HG02970 (cell line): ENCODE data around the gene XPC.

Experiments used
- ATAC-seq: cut with Tn5 transposase; IDR thresholded peaks from one replicate; pipeline ENCODE4 v1.9.1; 2021; ENCODE audit warnings: mild to moderate bottlenecking, moderate library complexity, moderate number of reproducible peaks; ENCODE audit not compliant: unreplicated experiment, low FRiP score

XPC gene

DNA sequence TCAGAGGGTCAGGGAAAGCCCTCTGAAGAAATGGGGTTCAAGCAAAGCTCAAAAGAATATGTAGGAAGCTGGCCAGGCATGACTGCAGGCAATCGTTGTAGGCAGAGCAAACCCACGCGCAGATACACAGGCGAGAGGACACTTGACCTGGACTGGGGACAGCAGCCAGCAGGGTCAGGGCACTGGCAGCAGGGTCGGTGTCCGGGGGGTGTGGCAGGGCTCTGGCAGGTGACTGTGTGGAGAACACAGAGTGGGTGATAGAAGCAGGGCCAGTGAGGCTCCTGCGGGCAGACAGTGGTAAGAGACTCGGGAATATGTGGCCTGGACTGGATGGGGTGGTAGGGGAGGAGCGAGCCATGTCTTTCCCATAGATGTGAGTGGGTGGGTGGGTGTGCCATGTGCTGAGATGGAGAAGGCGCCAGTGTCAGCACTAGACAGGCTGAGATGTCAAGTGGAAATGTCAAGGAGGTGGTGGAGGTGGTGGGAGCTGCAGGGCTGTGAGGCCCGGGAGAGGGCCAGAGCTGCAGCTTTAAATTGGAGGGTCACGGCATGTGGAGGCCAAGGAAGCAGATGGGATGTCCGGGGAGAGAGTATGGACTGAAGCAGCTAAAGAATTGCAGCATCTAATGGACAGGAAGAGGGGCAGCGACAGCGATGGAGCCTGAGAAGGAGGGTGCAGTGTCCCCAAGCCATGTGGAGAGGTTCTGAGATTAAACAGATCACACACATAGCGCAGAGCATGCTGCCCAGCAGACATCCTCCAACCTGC lies 40.1 kb downstream of the XPC start:
- no peak for ATAC-seq

DNA sequence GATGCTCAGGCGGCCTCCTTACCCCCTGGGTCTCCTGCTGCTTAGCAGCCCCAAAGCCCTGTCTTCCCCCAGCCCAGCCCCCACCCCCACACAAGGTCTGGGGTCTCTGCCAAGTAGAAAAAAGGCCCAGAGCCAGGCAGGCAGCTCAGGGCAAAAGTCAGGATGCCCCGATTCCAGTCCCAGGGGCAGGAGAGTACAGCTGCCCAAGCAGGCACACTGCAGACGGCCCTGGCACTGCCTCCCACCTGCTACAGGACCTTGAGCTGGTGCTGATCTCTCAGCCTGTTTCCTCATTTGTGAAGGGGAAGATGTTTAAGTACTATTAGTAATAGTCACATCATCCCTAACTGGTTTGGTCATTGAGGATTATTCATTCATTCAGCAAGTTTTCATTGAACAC lies 41.0 kb downstream of the XPC start:
- ATAC-seq = no peak

DNA sequence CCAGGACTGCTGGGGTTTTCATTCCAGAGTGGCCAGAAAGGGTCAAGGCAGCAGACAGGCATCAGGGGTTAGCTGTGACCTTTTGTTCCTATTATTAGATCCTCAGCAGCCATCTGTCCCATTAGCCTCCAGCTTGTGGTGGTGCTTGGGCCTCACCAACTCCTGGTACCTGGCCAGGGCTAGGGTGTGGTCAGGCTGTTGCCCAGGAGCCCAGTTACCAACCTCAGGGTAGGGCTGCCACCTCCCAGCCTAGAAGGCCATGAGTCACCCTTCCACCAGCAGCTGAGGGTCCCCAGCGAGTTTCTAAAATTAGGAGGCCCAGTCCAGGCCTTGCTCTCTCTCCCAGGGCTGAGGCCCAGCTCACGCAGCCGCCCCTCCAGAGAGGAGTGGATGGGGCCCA lies 41.4 kb downstream of the XPC start:
- ATAC-seq = no peak

DNA sequence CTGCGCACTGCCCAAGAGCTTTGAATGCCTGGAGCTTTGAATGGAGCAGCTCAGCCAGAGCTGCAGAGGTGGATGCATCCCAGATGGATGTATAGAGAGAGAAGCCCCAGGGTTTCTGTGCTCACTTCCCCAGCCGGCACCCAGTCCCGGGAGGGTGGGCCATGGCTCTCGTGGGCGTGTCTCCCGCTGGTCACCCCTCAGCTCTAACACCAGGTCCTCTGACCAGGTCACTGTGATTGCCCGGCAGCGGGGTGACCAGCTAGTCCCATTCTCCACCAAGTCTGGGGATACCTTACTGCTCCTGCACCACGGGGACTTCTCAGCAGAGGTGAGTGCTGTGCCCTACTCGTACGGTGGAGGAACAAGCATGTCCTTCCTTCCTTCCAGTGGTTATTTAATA lies 42.8 kb downstream of the XPC start:
- ATAC-seq = no peak

DNA sequence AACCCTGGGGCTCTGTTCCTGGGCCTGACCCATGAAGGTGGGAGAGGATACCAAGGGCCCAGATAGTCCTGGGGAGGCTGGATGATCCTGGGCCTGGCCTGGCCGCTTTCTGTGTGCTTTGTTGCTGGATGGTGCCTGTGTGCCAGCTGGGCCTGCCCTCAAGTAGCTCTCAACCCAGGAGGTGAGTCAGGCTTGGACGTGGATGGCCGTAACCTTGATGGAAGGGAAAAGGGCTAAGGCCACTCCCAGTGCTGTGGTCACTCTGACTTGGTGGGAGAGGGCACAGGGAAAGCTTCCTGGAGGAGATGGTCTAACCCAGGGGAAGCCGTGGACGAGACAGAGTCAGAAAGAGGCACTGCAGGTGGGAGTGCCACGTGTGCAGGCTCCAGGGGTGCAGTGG lies 44.1 kb downstream of the XPC start:
- no peak for ATAC-seq

DNA sequence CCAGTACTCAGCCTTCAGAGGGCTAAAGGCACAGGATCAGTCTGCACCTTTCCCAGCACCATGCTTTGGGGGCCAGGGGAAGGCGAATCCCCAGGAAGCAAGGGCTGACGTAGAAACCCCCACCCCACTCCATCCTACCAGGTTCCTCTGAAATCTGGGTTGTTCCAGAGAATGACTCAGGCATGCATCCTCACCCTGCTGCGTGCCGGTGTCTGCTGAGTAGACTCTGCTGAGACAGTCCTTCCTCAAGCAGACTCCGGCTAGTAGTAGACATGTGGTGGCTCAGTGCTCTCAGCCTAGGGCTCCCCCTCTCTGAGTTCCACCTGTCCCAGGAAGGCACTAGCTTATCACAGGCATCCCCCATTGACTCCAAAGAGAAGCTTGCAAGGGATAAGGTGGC lies 44.5 kb downstream of the XPC start:
- no peak for ATAC-seq

DNA sequence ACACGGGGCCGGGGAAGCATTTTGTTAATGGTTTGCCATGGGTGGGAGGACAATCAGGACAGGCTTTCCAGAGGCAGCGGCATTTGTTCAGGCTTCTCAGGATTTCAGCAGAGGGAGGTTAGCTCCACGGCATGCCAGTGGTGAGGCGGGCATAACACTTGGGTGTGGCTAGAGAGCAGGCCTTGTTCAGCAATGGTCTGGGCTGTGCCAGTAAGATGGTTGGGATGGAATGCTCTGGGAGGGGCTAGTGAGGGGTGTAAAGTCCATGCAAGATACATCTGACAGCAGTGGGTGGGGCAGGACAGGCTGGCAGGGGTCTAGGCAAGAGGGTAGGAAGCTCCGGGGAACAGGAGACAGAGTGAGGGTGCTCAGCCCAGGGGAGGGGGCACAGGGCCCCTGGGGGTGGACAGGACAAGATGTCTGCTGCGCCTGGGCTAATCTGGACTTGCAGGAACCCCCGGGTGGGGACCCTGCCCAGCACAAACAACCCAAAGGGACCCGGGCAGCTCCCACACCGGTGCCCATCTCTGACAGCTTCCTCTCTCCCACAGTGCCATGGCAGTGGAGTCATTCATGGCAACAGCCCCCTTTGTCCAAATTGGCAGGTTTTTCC lies 45.1 kb downstream of the XPC start:
- no peak for ATAC-seq

DNA sequence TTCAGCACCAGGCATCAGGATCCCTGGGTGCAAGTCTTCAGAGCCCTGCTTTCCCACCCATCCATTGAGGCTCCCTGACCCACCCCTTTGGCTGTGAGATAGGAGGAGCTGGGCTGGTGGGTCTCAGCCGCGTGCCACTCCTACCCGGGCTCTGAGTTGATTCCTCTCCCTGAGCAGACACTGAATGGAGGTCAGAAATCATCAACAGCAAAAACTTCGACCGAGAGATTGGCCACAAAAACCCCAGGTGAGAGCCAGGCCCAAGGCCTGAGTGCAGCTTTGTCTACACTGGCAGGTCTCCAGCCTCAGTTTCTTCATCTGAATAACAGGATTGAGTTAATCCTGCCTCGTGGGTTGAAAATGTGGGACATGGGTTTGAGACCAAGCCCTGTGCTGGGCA lies 45.7 kb downstream of the XPC start:
- no peak for ATAC-seq

DNA sequence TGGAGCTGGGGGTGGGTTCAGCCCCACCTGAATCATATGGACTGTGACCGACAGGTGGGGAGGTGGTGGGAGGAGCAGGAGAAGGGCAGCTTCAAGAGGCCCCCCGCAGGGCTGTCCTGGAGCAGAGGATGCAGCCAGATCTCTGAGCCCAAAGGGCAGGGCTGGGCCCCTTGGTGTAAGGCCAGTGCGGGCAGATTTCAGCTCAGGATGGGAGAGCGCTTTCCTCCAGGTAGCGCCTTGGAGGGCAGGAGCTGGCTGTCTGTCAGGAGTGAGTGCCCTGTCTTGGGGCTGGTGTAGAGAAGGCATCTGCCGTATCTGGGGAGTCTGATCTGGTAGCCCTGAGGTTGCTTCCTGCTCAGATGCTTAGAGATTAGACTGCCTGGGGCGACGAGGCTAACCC lies 46.3 kb downstream of the XPC start:
- ATAC-seq = no peak

DNA sequence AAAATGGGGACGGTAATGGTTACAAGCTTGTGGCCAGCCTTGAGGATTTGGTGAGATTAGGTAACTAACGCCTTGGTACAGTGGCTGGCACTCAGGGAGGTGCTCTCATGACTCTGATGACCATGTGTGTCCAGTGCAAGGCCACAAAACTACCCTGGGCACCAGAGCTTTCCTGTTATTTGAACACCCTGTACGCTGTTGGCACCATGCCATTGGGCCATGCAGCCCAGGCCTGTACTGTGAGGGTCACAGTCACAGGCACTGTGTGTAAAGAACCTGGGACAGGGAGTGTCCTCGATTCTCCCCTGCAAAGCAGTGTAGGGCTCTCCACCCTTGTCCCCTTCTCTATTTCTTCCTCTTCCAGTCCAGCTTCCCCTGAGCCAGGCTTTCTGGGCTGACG lies 47.3 kb downstream of the XPC start:
- ATAC-seq = no peak

DNA sequence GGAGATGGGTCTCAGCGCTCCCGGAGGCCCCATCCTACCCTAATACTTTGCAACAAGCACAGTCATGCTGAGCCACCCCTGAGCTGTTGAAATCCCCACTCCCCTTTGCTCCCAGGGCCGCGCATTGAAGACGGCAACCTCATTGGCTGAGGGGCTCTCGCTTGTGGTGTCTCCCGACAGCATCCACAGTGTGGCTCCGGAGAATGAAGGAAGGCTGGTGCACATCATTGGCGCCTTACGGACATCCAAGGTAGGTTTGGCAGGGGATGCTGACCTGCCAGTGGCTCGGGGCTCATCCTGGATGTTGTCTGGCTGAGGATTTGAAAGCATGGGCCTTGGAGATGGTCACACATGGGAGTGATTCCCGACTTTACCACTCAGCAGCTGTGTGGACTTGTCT lies 47.7 kb downstream of the XPC start:
- no peak for ATAC-seq

DNA sequence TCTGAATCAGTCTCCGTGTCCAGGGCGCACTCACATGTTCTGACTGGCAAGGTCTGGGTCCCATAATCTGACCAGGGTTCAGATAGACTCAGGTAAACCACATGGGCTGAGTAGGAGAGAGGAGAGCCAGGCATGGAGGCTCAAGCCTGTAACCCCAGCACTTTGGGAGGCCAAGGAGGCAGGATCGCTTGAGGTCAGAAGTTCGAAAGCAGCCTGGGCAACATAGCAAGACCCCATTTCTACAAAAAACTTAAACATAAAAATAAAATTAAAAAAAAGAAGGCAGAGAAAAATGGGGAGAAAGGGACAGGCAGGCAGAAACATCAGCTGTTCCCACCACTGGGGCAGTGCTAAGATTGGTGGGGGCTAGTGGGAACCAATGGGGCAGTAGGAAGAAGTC lies 48.2 kb downstream of the XPC start:
- no peak for ATAC-seq

DNA sequence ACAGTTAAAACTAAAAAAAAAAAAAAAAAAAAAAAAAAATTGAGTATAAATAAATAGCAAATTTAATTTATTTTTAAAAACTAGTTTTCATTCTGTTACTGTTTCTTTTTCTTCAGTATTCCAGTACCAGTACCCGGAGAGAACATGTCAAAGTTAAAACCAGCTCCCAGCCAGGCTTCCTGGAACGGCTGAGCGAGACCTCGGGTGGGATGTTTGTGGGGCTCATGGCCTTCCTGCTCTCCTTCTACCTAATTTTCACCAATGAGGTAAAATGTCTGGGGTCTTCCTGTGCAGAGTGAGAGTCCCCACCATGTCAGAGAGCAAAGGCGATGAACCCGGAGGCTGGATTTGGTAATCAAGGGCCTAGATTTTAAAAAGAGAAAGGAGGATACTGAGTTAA lies 49.1 kb downstream of the XPC start:
- ATAC-seq = no peak

DNA sequence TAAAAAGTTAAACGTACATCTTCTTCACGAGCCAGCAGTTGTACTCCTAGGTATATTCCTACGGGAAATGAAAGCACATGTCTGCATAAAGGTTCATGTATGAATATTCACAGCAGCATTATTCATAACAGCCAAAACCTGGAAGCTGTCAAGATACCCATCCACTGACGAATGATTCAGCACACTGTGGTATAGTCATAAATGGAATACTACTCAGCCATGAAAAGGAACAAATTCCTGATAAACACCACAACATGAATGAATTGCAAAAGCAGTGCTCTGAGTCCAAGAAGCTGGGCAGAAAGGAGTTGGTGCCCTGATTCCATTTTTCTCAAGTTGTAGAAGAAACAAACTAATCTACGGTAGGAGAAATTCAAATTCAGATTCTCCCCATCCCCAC lies 49.7 kb downstream of the XPC start:
- ATAC-seq = no peak

DNA sequence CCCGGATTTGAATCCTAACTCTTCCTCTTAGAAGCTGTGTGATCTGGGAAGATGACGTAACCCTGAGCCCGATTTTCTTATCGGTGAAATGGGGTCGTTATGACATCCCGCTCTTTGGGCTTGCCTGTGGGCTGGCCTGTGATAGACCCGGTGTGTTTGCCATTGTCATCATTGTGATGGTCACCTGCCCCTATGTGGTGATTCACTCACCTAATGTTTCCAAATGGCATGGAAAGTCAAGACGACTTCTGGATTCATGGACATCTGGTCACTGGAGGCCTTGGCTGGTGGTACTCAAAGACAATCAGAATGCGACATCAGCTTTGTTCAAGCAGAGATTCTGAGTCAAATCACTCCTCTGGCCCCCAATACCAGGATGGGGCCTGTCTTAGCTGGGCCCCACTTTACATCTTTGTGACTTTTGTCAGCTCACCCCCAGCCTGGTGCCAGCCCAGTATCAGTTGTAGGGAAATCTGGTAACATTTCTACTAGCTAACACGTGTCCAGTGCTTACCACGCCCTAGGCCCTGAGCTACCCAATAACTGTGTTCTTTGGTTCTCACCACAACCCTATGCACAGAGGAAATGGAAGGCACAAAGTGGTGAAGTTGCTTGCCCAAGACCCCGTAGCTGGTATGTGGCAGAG lies 50.8 kb downstream of the XPC start:
- ATAC-seq = no peak

DNA sequence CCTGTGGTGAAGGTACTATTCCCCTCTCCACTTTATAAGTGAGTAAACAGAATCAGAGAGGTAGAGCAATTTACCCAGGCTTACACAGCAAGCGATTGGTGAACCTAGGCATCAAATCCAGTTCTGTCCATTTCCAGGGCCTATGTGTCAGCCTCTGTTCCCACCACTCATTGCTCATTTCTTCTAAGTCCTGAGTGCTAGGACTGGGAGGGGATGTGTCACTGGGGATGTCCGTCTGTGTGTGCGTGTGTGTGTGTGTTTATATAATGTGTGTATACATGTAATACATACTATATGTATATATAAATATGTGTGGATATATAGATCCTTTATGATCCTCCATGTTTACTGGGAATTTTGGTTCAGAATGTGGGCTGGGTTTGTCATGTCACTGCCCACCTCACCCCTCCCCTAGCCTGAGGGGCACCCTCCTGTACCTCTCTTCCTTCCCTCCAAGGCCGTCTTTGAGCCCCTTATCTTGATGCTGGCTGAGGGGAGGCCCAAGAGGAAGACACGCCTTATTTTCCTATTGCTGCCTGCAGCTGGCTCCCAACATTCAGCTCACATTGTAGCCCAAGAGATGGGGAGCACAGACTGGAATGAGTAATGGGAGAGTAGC lies 51.4 kb downstream of the XPC start:
- no peak for ATAC-seq

DNA sequence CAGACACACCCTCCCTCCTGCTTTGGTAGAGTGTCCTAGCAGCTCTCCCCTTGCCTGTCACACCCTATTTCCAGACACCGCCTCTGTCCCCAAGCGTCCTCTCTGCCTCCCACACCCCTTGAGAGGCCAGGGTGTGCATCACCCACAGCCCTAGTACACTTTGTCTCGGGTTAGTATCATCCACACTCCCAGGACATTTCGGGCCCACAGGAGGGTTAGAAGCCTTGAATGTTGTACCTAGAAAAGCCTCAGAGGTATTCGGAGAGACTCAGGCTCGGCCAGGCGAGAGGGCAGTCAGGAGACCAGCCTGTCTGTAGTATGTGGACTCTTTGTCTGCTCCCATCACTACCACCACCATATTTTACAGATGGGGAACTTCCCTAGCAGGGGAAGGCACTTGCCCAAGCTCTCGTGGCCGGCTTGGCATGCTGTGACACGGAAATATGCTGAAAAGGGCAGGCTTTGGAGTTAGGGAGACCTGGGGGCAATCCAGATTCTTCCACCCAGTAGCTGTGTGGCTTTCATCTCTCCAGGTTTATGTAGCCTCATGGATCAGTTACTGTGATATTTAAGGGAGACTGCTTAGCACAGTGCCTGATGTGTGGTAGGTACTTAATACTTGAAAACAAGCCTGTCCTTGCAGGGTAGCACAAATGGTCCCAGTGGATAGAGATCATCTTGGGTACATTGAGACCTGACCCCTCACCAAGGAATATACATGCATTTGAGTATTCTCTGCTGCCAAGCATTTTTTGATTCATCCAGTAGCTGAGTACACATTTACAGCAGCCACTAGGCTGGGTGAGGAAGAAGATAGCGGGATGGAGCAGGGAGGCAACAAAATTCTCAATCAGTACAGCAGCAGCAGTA lies 52.1 kb downstream of the XPC start:
- ATAC-seq = no peak

DNA sequence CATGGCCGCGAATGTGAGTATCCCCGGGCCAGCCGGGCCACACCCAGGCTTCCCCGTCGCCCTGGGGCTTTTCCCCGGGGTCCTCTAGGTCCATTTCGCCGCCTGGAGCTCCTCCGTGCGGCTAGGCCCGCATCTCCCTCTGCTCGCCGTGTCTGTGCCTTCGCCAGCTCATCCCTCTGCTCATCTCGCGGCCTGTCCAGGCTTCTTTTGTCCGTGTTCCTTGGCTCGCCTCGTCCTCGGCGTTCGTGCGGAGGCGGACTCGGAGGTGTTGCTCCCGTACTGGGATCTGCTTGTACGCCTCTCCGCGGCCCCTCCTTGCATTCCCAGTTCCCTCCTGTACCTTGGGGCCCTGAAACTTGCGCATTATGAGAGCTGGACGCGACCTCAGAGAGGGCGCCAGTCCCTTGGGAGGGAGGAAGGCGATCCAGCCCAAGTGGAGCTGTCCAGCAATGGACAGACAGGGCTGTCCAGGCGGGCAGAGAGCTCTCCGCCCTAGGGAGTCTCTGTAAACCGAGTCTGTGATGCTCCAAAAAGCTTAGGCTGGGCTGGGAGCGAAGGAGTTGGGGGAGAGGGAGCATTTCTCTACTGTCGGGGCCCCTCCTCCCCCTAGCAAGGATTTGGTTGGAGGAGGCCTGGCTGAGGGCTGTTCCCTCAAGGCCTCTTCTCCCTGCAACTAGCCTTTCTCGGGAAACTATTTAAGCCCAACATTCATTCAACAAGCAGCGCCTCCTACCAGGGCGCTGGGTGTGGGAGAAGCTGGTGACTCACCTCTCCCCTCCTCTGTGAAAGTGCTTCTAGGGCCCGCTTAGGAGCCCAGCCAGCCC lies 53.0 kb downstream of the XPC start:
- peak; percentile 9 for ATAC-seq

DNA sequence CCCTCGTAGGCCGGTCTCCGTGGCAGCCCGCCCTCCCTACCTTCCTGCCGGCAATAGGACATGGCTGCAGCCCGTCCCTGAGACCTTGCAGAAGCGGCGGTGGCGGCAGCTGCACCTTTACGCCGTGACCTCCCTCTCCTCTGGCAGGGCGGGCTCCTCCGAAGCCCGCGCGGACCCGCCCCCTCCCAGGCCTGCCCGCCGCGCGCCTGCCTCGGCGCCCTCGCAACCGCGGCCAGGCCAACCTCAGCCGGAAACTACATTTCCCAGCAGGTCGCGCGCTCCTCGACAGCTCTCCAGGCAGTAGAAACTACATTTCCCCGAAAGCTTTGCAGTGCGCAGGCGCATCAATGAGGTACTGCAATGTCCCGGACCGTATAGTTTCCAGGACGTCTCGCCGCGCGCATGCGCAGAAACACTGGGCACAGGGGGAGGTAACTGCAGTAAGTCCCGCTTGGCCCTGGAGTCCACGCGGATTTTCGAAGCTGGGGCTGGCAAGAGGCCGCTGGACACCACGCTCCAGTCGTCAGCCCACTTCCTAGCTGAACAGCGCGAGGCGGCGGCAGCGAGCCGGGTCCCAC lies 53.7 kb downstream of the XPC start, which contains the start of the genes CHCHD4 and TMEM43:
Gene CHCHD4 (minus strand): TSS at position 256 of the 578 bp plus-strand sequence. CDS start 194 bp downstream, at position 62.
Gene TMEM43 (plus strand): TSS at position 438 of the 578 bp plus-strand sequence. CDS start 142 bp downstream, outside the sequence.
- ATAC-seq = peak; percentile 94
